Lower lobe of right lung (tissue), 2 donors: ENCODE results near the gene CLCN1. TPM values are rescaled to one million over a fixed set of nuclear protein-coding genes. Genes with fewer than 3 reads are reported as not detected.

Source experiments
- ATAC-seq, 2 donors: fragments of 200-7000 bp; cut with Tn5 transposase; one replicate each; pipeline ENCODE4 v1.9.1; 2020 to 2022; ENCODE audit warnings: mild to moderate bottlenecking in 2 of 2, moderate library complexity in 2 of 2
- DNase-seq: peaks from one replicate; pipeline ENCODE4 v3.0.0-alpha.2; 2020
- H3K27ac ChIP-seq: fragments of 200-600 bp; one replicate; pipeline ENCODE4 v1.8.0; 2022
- H3K27me3 ChIP-seq: fragments of 200-600 bp; one replicate; pipeline ENCODE4 v1.8.0; 2022; ENCODE audit warnings: low read depth
- H3K36me3 ChIP-seq: fragments of 200-600 bp; one replicate; pipeline ENCODE4 v1.8.0; 2022; ENCODE audit warnings: mild to moderate bottlenecking
- H3K4me1 ChIP-seq: fragments of 200-600 bp; one replicate; pipeline ENCODE4 v1.8.0; 2022
- H3K4me3 ChIP-seq: fragments of 200-600 bp; one replicate; pipeline ENCODE4 v1.8.0; 2022; ENCODE audit warnings: mild to moderate bottlenecking
- H3K9me3 ChIP-seq: fragments of 200-600 bp; one replicate; pipeline ENCODE4 v1.8.0; 2022
- intact Hi-C: fragments of 100-400 bp; cut with DNase I; formaldehyde crosslinking; loops from one replicate; pipeline ENCODE4 v1.11.0; 2022
- microRNA-seq: library from miRNA; unstranded; fragments of <30 nt; microRNA quantifications from one replicate; pipeline ENCODE4 v1.2.0, GENCODE V29; 2020; ENCODE audit warnings: borderline number of aligned reads
- total RNA-seq: library from RNA; stranded (reverse); fragmentation: NEBNext Ultra II Directional; extraction: Animal tissue kit (Norgen Biotek cat#: 25700); gene quantifications from one replicate; pipeline ENCODE4 v1.2.1, GENCODE V29; 2021
- TF ChIP-seq, protein P1 (sequence below): fragments of 200-600 bp; IDR thresholded peaks from one replicate; pipeline ENCODE4 v1.8.0; 2022; ENCODE audit warnings: antibody characterized with exemption, mild to moderate bottlenecking
- donor health status: DM: no; HTN: yes; CAD: no; lungs with severe emphysema.

The CLCN1 gene
- total RNA-seq, 1 donor from 2014 or later = not detected

DNA sequence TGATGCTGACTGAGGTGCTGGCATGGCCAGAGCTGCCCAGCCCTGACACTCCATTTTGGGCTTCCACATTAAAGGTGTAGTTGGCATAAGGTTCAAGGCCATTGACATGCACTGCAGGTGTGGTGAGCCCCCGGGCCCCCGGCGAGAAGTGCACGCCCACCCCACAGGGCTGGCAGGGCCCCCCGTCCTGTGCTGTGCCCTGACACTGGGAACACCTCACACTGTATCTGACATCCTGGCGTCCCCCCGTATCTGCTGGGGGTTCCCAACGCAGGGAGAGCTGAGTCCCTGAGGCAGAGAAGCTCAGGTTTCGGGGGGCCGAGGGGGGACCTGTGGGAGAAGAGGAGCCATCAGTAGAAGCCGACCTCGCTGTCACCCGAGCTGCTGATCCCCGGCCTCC, 82.7 kb downstream of the CLCN1 start:
- intact Hi-C loops = no loop called here
- no peaks in the 10 kb centered on the region for H3K9me3 ChIP-seq
- H3K4me3 ChIP-seq = no peak overlapping the region
- H3K27ac ChIP-seq = no peak overlapping the region
- TF ChIP-seq, protein P1, sequence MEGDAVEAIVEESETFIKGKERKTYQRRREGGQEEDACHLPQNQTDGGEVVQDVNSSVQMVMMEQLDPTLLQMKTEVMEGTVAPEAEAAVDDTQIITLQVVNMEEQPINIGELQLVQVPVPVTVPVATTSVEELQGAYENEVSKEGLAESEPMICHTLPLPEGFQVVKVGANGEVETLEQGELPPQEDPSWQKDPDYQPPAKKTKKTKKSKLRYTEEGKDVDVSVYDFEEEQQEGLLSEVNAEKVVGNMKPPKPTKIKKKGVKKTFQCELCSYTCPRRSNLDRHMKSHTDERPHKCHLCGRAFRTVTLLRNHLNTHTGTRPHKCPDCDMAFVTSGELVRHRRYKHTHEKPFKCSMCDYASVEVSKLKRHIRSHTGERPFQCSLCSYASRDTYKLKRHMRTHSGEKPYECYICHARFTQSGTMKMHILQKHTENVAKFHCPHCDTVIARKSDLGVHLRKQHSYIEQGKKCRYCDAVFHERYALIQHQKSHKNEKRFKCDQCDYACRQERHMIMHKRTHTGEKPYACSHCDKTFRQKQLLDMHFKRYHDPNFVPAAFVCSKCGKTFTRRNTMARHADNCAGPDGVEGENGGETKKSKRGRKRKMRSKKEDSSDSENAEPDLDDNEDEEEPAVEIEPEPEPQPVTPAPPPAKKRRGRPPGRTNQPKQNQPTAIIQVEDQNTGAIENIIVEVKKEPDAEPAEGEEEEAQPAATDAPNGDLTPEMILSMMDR = no peak
- peaks cover 4% of the 10 kb centered on the region for H3K36me3 ChIP-seq
- ATAC-seq (no peak), DNase-seq (no peak)
- H3K4me1 ChIP-seq = peaks cover 24% of the 10 kb centered on the region
- H3K27me3 ChIP-seq = no peaks in the 10 kb centered on the region

DNA sequence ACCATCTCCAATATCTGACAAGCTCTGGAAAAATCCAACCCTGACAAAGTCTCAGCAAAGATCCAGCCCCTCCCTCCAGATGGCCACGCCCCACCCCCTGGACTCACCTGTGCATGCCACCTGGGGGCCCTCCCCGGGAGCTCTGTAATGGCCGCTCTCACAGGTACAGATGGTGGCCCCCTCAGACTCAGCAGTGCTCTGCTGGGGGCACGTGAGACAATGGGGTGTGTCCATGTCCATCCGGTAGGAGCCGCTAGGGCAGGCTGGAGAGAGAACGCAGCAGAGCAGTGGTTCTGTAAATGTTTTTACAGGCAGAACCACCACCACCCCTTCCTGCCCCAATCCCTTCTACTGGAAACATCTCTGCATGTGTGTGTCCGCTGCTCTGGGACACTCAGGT, 83.2 kb downstream of the CLCN1 start:
- peaks cover 21% of the 10 kb centered on the region for H3K4me1 ChIP-seq
- TF ChIP-seq, protein P1 = no peak
- no peak for DNase-seq
- ATAC-seq = no peak
- H3K27ac ChIP-seq = no peak overlapping the region
- no peak overlapping the region for H3K4me3 ChIP-seq
- intact Hi-C loops = no loop called here
- no peaks in the 10 kb centered on the region for H3K27me3 ChIP-seq
- H3K36me3 ChIP-seq = peaks cover 4% of the 10 kb centered on the region
- no peaks in the 10 kb centered on the region for H3K9me3 ChIP-seq

DNA sequence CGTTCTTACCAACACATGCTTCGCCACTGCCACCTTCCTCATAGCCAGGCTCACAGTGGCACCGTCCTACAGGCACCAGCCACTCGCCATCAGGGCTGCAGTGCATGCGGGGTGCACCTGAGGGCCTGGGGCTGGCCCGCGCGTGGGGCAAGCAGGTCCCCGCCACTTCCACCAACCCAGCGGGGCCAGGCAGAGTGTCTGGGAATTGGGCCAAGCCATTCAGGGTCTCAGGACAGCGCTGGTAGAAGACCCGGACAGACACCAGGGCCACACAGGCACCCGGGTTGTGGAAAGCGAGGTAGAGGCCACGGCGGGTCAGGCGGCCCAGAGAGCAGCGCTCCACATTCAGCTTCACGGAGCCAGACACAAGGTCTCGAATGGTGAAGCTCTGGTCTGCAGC, 83.7 kb downstream of the CLCN1 start:
- ATAC-seq (no peak), DNase-seq (no peak)
- TF ChIP-seq, protein P1 = no peak
- Histone ChIP-seq H3K27ac (no peak overlapping the region), H3K4me3 (no peak overlapping the region), H3K27me3 (no peaks in the 10 kb centered on the region), H3K4me1 (peaks cover 18% of the 10 kb centered on the region), H3K9me3 (no peaks in the 10 kb centered on the region), H3K36me3 (peaks cover 4% of the 10 kb centered on the region)
- intact Hi-C loops = no loop called here

DNA sequence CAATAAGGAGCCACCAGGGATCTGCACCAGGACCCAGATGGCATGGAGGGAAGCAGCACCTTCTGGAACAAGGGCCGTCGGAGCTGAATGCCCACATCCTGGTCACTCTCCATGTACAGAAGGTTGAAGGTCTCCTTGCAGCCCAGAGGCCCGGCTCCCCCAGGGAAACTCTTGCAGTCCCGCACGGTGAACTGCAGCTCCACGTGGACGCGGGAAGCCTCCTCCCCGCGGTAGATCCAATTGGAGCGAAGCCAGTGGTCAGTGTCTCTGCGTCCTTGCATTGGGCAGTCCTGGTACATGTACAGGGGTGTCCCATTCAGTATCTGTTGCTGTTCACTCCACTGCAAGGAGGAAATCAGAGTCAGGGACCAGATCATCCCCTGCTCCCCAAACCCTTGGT, 85.4 kb downstream of the CLCN1 start:
- peaks cover 2% of the 10 kb centered on the region for H3K4me1 ChIP-seq
- TF ChIP-seq, protein P1 = no peak

More for the DNA sequence above, 85.4 kb downstream of the CLCN1 start:
- no peaks in the 10 kb centered on the region for H3K27me3 ChIP-seq
- intact Hi-C loops = no loop called here
- H3K9me3 ChIP-seq = no peaks in the 10 kb centered on the region
- no peak overlapping the region for H3K27ac ChIP-seq
- ATAC-seq (no peak), DNase-seq (no peak)
- H3K36me3 ChIP-seq = no peaks in the 10 kb centered on the region
- H3K4me3 ChIP-seq = no peak overlapping the region

Small RNA genes within 50 kb of the gene (microRNA-seq; reads per million reads assigned to microRNA genes)
- gene MIR6892 = not detected

Other genes starting within 250 kb of the CLCN1 start
- gene PIP, start 184.0 kb upstream of the CLCN1 start, total RNA-seq = 12.6 TPM
- gene TAS2R39, start 132.7 kb upstream of the CLCN1 start, total RNA-seq = not detected
- not detected for gene TAS2R40, start 94.1 kb upstream of the CLCN1 start, total RNA-seq
- 152 TPM for gene GSTK1, start 52.7 kb upstream of the CLCN1 start, total RNA-seq
- 25.9 TPM for gene TMEM139, start 31.2 kb upstream of the CLCN1 start, total RNA-seq
- 33.7 TPM for gene CASP2, start 27.8 kb upstream of the CLCN1 start, total RNA-seq
- 0.53 TPM for gene FAM131B, start 46.6 kb downstream of the CLCN1 start, total RNA-seq
- gene ZYX, start 65.2 kb downstream of the CLCN1 start, total RNA-seq = 231 TPM
- 9.0 TPM for gene EPHA1, start 92.7 kb downstream of the CLCN1 start, total RNA-seq
- gene TAS2R60, start 127.3 kb downstream of the CLCN1 start, total RNA-seq = not detected
- gene TAS2R41, start 161.8 kb downstream of the CLCN1 start, total RNA-seq = not detected